ENCODE data around the gene SLC35G3.

DNA sequence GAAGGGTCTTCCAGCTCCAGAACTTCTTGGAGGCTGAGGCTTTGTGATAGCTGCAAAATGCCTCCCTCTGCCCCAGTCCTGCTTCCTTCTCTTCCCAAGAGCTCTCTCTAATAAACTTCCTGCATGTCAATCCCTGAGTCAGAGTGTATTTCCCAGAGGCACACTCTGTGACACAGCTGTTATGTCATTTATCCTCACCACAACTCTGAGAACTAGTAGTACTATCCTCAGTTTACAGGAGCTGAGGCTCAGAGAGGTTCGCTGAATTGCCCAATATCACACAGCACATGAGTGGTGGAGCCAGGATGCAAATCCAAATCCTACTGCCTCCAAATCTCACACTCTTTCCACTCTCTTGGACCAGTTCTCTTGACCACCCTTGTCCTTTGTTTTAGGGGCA is 26.5 kb downstream of the SLC35G3 start:
- TF ChIP-seq, protein P1, sequence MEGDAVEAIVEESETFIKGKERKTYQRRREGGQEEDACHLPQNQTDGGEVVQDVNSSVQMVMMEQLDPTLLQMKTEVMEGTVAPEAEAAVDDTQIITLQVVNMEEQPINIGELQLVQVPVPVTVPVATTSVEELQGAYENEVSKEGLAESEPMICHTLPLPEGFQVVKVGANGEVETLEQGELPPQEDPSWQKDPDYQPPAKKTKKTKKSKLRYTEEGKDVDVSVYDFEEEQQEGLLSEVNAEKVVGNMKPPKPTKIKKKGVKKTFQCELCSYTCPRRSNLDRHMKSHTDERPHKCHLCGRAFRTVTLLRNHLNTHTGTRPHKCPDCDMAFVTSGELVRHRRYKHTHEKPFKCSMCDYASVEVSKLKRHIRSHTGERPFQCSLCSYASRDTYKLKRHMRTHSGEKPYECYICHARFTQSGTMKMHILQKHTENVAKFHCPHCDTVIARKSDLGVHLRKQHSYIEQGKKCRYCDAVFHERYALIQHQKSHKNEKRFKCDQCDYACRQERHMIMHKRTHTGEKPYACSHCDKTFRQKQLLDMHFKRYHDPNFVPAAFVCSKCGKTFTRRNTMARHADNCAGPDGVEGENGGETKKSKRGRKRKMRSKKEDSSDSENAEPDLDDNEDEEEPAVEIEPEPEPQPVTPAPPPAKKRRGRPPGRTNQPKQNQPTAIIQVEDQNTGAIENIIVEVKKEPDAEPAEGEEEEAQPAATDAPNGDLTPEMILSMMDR (conservative IDR thresholded peaks at IDR 0.05) = no peak
- no peak for TF ChIP-seq EZH2 (IDR thresholded peaks at IDR 0.05; ENCODE audit: low read depth)

Data from PC-9 (cell line).